ENCODE results near the gene CLCN3. TPM values are rescaled to one million over a fixed set of nuclear protein-coding genes. Genes with fewer than 3 reads are reported as not detected.

CLCN3 gene
- total RNA-seq, 1 experiment from 2014 or later, result 29.1 TPM

DNA sequence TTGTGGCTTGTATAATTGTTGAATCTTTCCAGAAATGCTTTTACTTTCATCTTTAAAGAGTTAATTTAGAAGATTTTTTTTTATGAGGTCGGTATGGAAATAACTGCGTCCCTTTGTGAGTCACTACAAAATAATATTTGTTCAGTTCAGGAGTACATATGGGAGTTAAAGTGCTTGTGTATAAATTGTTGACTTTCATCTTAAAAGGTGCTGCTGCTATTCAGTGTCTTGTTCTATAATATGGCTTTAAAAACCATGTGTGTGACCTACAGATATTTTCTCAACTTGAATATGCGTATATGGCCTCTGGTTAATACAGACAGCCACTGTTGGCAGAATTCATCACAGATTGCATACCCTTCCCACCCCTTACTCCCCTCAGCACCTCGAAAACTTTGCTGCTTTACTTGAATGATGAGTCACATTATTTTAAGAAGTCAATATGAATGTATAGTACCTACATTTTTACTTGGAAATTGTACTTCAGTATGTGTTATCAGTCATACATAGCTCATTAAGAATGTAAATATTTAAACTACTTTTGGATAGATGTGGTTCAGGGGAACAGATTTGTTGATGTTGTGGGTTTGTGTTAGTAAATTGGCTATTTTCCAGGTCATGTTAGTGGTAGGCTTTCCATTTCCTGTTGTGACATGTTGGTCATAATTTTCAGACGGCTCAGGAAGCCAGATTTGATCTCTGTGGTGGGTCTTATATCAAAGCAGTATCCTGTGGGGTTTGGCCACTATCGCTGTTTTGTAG is 1.5 kb downstream of the CLCN3 start (continued):
- no peak for TF ChIP-seq NR2C2 (CRISPR knock-in tag; IDR thresholded peaks at IDR 0.05)
- TF ChIP-seq, protein P1, sequence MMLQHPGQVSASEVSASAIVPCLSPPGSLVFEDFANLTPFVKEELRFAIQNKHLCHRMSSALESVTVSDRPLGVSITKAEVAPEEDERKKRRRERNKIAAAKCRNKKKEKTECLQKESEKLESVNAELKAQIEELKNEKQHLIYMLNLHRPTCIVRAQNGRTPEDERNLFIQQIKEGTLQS (CRISPR knock-in tag; conservative IDR thresholded peaks at IDR 0.05), result no peak
- TF ChIP-seq, protein P2, sequence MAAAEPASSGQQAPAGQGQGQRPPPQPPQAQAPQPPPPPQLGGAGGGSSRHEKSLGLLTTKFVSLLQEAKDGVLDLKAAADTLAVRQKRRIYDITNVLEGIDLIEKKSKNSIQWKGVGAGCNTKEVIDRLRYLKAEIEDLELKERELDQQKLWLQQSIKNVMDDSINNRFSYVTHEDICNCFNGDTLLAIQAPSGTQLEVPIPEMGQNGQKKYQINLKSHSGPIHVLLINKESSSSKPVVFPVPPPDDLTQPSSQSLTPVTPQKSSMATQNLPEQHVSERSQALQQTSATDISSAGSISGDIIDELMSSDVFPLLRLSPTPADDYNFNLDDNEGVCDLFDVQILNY (CRISPR knock-in tag; IDR thresholded peaks at IDR 0.05), result no peak
- TF ChIP-seq, protein P3, sequence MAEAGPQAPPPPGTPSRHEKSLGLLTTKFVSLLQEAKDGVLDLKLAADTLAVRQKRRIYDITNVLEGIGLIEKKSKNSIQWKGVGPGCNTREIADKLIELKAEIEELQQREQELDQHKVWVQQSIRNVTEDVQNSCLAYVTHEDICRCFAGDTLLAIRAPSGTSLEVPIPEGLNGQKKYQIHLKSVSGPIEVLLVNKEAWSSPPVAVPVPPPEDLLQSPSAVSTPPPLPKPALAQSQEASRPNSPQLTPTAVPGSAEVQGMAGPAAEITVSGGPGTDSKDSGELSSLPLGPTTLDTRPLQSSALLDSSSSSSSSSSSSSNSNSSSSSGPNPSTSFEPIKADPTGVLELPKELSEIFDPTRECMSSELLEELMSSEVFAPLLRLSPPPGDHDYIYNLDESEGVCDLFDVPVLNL (CRISPR knock-in tag; IDR thresholded peaks at IDR 0.05; ENCODE audit: borderline replicate concordance, low read depth), result no peak
- no peak for TF ChIP-seq JAZF1 (CRISPR knock-in tag; IDR thresholded peaks at IDR 0.05)

DNA sequence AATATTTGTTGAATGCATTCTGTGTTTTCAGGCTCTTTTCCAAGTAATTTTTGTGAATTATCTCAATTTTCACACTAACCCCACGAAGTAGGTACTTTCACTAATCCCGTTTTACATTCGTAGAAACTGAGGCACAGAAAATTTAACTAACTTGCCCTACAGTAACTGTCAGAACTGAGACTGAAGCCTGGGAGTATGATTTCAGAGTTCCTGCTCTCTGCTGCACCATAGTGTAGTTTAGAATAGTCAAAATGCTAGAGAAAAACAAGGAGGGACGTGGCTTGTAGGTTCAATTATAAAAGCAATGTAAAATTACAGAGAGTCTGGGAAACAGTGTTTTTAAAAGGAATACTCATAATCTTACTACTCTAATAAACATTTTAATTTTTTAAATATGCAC is 2.2 kb downstream of the CLCN3 start:
- H3K27me3 Mint-ChIP-seq (ENCODE audit: low read depth), result no peaks in the 10 kb centered on the region
- H3K36me3 Mint-ChIP-seq, result no peaks in the 10 kb centered on the region
- H3K9me3 Mint-ChIP-seq, result peaks cover 3% of the 10 kb centered on the region; the same call in 1 of the 2 replicates
- peaks cover 17% of the 10 kb centered on the region for H3K4me1 Mint-ChIP-seq
- CTCF ChIA-PET, result interaction anchor here (2.2 kb wide), 1 partner anchor 10 kb away, joined by 8 read pairs; the partner anchor contains the start of gene NEK1
- no peak overlapping the region for H3K27ac Mint-ChIP-seq
- no peak for DNase-seq (ENCODE audit: low spot score)
- H3K4me3 Mint-ChIP-seq, result 0 out of 2 replicates have a peak overlapping the region, but pooled peaks have one; percentile 5
- no peak for ATAC-seq
- POLR2A ChIA-PET, result no interaction called here
- no peak for TF ChIP-seq ZNF121 (CRISPR knock-in tag; IDR thresholded peaks at IDR 0.05)
- TF ChIP-seq, protein P4, sequence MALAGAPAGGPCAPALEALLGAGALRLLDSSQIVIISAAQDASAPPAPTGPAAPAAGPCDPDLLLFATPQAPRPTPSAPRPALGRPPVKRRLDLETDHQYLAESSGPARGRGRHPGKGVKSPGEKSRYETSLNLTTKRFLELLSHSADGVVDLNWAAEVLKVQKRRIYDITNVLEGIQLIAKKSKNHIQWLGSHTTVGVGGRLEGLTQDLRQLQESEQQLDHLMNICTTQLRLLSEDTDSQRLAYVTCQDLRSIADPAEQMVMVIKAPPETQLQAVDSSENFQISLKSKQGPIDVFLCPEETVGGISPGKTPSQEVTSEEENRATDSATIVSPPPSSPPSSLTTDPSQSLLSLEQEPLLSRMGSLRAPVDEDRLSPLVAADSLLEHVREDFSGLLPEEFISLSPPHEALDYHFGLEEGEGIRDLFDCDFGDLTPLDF (CRISPR knock-in tag; IDR thresholded peaks at IDR 0.05), result no peak
- TF ChIP-seq, protein P5, sequence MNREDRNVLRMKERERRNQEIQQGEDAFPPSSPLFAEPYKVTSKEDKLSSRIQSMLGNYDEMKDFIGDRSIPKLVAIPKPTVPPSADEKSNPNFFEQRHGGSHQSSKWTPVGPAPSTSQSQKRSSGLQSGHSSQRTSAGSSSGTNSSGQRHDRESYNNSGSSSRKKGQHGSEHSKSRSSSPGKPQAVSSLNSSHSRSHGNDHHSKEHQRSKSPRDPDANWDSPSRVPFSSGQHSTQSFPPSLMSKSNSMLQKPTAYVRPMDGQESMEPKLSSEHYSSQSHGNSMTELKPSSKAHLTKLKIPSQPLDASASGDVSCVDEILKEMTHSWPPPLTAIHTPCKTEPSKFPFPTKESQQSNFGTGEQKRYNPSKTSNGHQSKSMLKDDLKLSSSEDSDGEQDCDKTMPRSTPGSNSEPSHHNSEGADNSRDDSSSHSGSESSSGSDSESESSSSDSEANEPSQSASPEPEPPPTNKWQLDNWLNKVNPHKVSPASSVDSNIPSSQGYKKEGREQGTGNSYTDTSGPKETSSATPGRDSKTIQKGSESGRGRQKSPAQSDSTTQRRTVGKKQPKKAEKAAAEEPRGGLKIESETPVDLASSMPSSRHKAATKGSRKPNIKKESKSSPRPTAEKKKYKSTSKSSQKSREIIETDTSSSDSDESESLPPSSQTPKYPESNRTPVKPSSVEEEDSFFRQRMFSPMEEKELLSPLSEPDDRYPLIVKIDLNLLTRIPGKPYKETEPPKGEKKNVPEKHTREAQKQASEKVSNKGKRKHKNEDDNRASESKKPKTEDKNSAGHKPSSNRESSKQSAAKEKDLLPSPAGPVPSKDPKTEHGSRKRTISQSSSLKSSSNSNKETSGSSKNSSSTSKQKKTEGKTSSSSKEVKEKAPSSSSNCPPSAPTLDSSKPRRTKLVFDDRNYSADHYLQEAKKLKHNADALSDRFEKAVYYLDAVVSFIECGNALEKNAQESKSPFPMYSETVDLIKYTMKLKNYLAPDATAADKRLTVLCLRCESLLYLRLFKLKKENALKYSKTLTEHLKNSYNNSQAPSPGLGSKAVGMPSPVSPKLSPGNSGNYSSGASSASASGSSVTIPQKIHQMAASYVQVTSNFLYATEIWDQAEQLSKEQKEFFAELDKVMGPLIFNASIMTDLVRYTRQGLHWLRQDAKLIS (CRISPR knock-in tag; IDR thresholded peaks at IDR 0.05; ENCODE audit: borderline replicate concordance), result no peak
- TF ChIP-seq NR3C1 (CRISPR knock-in tag; conservative IDR thresholded peaks at IDR 0.05; ENCODE audit: low read depth), result no peak
- TF ChIP-seq ATF1 (CRISPR knock-in tag; IDR thresholded peaks at IDR 0.05), result no peak
- TF ChIP-seq, protein P6, sequence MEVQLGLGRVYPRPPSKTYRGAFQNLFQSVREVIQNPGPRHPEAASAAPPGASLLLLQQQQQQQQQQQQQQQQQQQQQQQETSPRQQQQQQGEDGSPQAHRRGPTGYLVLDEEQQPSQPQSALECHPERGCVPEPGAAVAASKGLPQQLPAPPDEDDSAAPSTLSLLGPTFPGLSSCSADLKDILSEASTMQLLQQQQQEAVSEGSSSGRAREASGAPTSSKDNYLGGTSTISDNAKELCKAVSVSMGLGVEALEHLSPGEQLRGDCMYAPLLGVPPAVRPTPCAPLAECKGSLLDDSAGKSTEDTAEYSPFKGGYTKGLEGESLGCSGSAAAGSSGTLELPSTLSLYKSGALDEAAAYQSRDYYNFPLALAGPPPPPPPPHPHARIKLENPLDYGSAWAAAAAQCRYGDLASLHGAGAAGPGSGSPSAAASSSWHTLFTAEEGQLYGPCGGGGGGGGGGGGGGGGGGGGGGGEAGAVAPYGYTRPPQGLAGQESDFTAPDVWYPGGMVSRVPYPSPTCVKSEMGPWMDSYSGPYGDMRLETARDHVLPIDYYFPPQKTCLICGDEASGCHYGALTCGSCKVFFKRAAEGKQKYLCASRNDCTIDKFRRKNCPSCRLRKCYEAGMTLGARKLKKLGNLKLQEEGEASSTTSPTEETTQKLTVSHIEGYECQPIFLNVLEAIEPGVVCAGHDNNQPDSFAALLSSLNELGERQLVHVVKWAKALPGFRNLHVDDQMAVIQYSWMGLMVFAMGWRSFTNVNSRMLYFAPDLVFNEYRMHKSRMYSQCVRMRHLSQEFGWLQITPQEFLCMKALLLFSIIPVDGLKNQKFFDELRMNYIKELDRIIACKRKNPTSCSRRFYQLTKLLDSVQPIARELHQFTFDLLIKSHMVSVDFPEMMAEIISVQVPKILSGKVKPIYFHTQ (CRISPR knock-in tag; IDR thresholded peaks at IDR 0.05), result no peak
- no peak for TF ChIP-seq FOXJ3 (CRISPR knock-in tag; IDR thresholded peaks at IDR 0.05; ENCODE audit: borderline replicate concordance)
- TF ChIP-seq TP53 (CRISPR knock-in tag; IDR thresholded peaks at IDR 0.05), result no peak
- TF ChIP-seq ZNF263 (CRISPR knock-in tag; IDR thresholded peaks at IDR 0.05; ENCODE audit: low read depth), result no peak
- TF ChIP-seq, protein P7, sequence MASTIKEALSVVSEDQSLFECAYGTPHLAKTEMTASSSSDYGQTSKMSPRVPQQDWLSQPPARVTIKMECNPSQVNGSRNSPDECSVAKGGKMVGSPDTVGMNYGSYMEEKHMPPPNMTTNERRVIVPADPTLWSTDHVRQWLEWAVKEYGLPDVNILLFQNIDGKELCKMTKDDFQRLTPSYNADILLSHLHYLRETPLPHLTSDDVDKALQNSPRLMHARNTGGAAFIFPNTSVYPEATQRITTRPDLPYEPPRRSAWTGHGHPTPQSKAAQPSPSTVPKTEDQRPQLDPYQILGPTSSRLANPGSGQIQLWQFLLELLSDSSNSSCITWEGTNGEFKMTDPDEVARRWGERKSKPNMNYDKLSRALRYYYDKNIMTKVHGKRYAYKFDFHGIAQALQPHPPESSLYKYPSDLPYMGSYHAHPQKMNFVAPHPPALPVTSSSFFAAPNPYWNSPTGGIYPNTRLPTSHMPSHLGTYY (CRISPR knock-in tag; IDR thresholded peaks at IDR 0.05), result no peak
- TF ChIP-seq, protein P8, sequence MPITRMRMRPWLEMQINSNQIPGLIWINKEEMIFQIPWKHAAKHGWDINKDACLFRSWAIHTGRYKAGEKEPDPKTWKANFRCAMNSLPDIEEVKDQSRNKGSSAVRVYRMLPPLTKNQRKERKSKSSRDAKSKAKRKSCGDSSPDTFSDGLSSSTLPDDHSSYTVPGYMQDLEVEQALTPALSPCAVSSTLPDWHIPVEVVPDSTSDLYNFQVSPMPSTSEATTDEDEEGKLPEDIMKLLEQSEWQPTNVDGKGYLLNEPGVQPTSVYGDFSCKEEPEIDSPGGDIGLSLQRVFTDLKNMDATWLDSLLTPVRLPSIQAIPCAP (CRISPR knock-in tag; IDR thresholded peaks at IDR 0.05), result no peak
- TF ChIP-seq ZNF416 (CRISPR knock-in tag; IDR thresholded peaks at IDR 0.05), result no peak
- TF ChIP-seq NFATC4 (CRISPR knock-in tag; IDR thresholded peaks at IDR 0.05), result no peak
- TF ChIP-seq, protein P9, sequence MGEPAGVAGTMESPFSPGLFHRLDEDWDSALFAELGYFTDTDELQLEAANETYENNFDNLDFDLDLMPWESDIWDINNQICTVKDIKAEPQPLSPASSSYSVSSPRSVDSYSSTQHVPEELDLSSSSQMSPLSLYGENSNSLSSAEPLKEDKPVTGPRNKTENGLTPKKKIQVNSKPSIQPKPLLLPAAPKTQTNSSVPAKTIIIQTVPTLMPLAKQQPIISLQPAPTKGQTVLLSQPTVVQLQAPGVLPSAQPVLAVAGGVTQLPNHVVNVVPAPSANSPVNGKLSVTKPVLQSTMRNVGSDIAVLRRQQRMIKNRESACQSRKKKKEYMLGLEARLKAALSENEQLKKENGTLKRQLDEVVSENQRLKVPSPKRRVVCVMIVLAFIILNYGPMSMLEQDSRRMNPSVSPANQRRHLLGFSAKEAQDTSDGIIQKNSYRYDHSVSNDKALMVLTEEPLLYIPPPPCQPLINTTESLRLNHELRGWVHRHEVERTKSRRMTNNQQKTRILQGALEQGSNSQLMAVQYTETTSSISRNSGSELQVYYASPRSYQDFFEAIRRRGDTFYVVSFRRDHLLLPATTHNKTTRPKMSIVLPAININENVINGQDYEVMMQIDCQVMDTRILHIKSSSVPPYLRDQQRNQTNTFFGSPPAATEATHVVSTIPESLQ (CRISPR knock-in tag; IDR thresholded peaks at IDR 0.05), result no peak
- no peak for TF ChIP-seq ZNF232 (CRISPR knock-in tag; IDR thresholded peaks at IDR 0.05)
- TF ChIP-seq TEAD1 (CRISPR knock-in tag; IDR thresholded peaks at IDR 0.05), result no peak
